T-helper 17 cell (primary cell): ENCODE measurements around the gene MNT. TPM values are rescaled to one million over a fixed set of nuclear protein-coding genes. Genes with fewer than 3 reads are reported as not detected.

Source experiments
- ATAC-seq: fragments of 150-1000 bp; cut with Tn5 transposase; 2 replicates; pipeline ENCODE4 v1.10.0; 2021; ENCODE audit warnings: mild to moderate bottlenecking, moderate library complexity
- DNase-seq, 3 donors: peaks; one replicate each; pipeline versions ENCODE4 v3.0.0 to v3.0.0-alpha.2; 2020 to 2021
- H3K9me3 ChIP-seq: one replicate; pipeline ENCODE4 v1.7.0; 2013; ENCODE audit warnings: low read length, mild to moderate bottlenecking; ENCODE audit not compliant: control insufficient read depth, poor library complexity, severe bottlenecking
- H3K27ac Mint-ChIP-seq: one replicate; pipeline ENCODE4 v1.8.0; 2022; ENCODE audit warnings: mild to moderate bottlenecking, moderate library complexity, mixed read lengths
- H3K27me3 Mint-ChIP-seq: one replicate; pipeline ENCODE4 v1.8.0; 2022; ENCODE audit warnings: mixed read lengths
- H3K36me3 Mint-ChIP-seq: one replicate; pipeline ENCODE4 v1.8.0; 2022; ENCODE audit warnings: low read depth, mixed read lengths
- H3K4me1 Mint-ChIP-seq: one replicate; pipeline ENCODE4 v1.8.0; 2022; ENCODE audit warnings: mild to moderate bottlenecking, mixed read lengths
- H3K4me3 Mint-ChIP-seq: one replicate; pipeline ENCODE4 v1.8.0; 2022; ENCODE audit warnings: mild to moderate bottlenecking, moderate library complexity, mixed read lengths
- total RNA-seq, 4 donors: library from RNA in 2 of 4; stranded (reverse) in 2 of 4; gene quantifications; one replicate each; pipeline ENCODE4 v1.2.3 and lab custom pipeline; 2022 to 2026

The MNT gene
- total RNA-seq, 2 donors from 2014 or later = 92.9 to 110 TPM

DNA sequence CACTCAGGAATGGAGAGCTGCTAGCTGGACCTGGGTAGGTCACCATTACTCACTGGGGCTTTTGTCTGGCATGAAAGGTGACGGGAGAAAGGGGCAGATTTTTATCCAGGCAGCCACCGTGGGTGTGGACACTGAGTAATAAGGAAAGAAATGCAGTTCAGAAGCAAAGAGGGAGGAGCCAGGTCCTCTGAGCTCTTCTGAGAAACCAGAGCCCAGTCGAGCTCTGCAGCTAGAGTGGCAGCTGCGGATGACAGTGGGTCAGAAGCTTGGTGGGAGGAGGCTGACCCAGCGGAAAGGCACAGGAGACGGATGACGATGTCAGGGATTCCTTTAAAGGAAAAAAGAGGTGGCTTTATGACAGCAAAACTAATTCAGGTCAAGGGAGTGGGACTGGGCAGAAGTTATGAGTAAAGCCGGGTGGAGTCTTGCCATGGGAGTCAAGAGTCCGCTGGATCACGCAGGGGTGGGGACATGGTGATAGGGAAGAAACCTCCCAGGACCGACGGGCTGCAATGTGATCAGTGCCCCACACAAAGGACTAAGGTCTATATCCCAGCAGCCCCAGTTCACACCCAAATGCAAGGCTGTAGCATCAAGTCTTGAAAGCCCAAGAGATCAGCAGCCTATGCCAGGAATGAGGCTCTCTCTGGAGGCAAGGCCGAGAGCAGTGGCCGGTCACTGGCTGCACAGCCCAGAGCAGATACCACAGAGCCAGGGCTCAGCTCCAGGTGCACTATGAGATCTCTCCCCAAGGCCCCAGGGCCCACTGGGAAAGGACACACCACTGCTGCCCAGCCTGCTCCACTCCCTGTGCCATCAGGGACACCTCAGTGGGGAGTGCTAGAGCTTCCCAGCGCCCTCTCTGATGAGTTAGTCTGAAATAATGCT lies 6.3 kb upstream of the MNT start:
- peak overlapping the region; percentile 74 for H3K27ac Mint-ChIP-seq
- no peaks in the 10 kb centered on the region for H3K36me3 Mint-ChIP-seq
- DNase-seq (no peak), ATAC-seq (no peak)
- H3K4me1 Mint-ChIP-seq = peaks cover 21% of the 10 kb centered on the region
- H3K27me3 Mint-ChIP-seq = no peaks in the 10 kb centered on the region
- H3K9me3 ChIP-seq = no peaks in the 10 kb centered on the region
- H3K4me3 Mint-ChIP-seq = no peak overlapping the region

DNA sequence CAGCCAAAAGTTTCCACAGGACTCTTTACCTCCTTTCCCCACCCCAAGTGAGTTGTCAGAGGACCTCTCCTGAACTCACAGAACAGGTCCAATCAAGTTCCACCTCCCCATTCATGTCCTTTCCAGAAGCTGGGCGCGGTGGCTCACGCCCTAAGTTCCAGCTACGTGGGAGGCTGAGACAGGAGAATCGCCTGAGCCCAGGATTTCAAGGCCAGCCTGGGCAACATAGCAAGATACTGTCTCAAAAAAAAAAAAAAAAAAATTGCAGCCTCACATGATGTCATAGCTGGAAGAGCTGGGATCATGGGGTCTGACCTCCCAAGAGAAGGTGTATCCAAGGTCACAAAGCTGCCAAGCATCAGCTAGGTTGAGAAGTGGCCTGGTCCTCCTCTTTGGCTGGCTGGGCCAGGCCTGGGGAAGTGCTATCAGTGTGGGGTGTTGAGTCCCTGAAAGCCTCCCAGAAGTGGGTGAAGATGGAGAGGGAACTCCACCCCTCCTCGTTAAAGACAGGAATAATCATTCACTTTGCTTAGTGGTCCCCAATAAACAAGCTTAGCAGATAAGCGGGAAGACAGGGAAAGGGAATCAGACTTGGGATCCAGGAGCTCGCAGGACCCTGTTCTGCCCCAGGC lies 5.5 kb upstream of the MNT start:
- no peak for ATAC-seq
- Mint-ChIP-seq H3K4me3 (no peak overlapping the region), H3K4me1 (peaks cover 24% of the 10 kb centered on the region)

DNA sequence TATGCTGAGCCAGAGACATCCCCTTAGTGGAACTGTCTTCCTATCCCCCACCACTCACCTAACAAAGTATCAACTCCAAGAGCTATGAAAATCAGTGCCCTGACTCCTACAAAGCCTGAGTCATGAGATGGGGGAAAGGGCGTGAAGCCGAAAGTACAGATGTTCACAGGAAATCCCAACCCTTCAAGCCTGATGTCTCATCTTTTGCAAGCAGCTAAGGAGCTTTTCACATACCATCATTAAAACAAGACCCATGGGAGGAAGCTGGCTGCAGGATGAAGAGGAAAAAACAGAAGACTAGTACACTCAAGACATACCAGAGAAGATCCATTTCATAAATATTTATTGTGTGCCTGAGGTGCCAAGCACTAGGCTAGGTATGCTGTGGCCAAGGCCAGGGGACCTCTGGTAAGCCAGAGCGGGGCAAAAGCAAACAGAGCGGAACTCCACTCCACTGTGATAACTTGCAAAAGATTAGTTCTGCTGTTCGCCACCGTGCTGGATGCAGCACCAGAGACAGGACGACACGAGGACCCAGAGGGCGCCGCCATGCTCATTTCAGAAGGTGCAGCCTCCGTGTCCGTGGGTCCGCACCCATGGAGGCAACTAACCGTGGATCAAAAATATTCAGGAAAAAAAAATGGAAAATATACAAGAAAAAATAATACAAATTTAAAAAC lies 4.5 kb upstream of the MNT start:
- H3K36me3 Mint-ChIP-seq = no peaks in the 10 kb centered on the region
- H3K4me1 Mint-ChIP-seq = peaks cover 22% of the 10 kb centered on the region
- H3K4me3 Mint-ChIP-seq = no peak overlapping the region
- no peaks in the 10 kb centered on the region for H3K9me3 ChIP-seq
- H3K27me3 Mint-ChIP-seq = no peaks in the 10 kb centered on the region
- no peak for ATAC-seq
- DNase-seq = no peak
- H3K27ac Mint-ChIP-seq = peak overlapping the region; percentile 74

More for the DNA sequence above, 5.5 kb upstream of the MNT start:
- Mint-ChIP-seq H3K36me3 (no peaks in the 10 kb centered on the region), H3K27ac (peak overlapping the region; percentile 74), H3K27me3 (no peaks in the 10 kb centered on the region)
- DNase-seq = no peak
- no peaks in the 10 kb centered on the region for H3K9me3 ChIP-seq

DNA sequence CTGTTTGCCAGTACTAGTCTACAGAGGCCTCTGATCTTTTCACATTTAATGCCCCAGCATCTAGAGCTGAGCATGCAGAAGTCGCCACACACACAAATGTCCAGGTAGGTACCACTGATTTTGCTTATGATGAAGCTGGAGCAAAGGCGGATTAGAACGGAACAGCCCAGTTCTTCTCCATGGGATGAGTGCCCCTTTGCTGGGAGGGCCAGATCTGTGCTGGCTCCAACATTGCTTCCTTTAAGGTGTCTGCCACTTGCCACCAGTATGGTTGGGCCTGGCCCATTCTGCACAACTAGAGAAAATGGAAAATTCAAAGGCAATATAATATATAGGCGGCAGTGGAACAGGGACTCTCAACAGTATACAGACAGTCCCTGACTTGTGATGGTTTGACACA lies 2.2 kb upstream of the MNT start:
- Mint-ChIP-seq H3K27ac (no peak overlapping the region), H3K4me3 (peak overlapping the region; percentile 82), H3K36me3 (peaks cover 2% of the 10 kb centered on the region), H3K27me3 (no peaks in the 10 kb centered on the region), H3K4me1 (peaks cover 38% of the 10 kb centered on the region)
- no peaks in the 10 kb centered on the region for H3K9me3 ChIP-seq
- DNase-seq (no peak), ATAC-seq (no peak)

GRCh38 chr17:2402544-2402943 lies 1.7 kb upstream of the MNT start:
- Mint-ChIP-seq H3K4me3 (peak overlapping the region; percentile 82), H3K27ac (peak overlapping the region; percentile 97), H3K4me1 (peaks cover 42% of the 10 kb centered on the region), H3K36me3 (peaks cover 2% of the 10 kb centered on the region), H3K27me3 (no peaks in the 10 kb centered on the region)
- no peaks in the 10 kb centered on the region for H3K9me3 ChIP-seq
- no peak for DNase-seq
- no peak for ATAC-seq

- Mint-ChIP-seq H3K27me3 (no peaks in the 10 kb centered on the region), H3K4me3 (peak overlapping the region; percentile 99), H3K27ac (peak overlapping the region; percentile 97), H3K36me3 (peaks cover 2% of the 10 kb centered on the region), H3K4me1 (peaks cover 41% of the 10 kb centered on the region)
- DNase-seq (peak; percentile 98 to 99 (median 98)), ATAC-seq (peak; percentile 66)
- no peaks in the 10 kb centered on the region for H3K9me3 ChIP-seq
Measured at GRCh38 chr17:2401426-2402221, 764 bp upstream of the MNT start.

GRCh38 chr17:2400474-2400866 lies 390 bp downstream of the MNT start:
- peaks cover 43% of the 10 kb centered on the region for H3K4me1 Mint-ChIP-seq
- peaks cover 4% of the 10 kb centered on the region for H3K36me3 Mint-ChIP-seq
- H3K27me3 Mint-ChIP-seq = no peaks in the 10 kb centered on the region
- H3K4me3 Mint-ChIP-seq = peak overlapping the region; percentile 99
- H3K27ac Mint-ChIP-seq = peak overlapping the region; percentile 97
- peak; percentile 25 to 43 (median 40) for DNase-seq
- ATAC-seq = no peak
- H3K9me3 ChIP-seq = no peaks in the 10 kb centered on the region

- H3K4me3 Mint-ChIP-seq = peak overlapping the region; percentile 99
- no peaks in the 10 kb centered on the region for H3K9me3 ChIP-seq
- peak overlapping the region; percentile 97 for H3K27ac Mint-ChIP-seq
- no peaks in the 10 kb centered on the region for H3K27me3 Mint-ChIP-seq
- H3K36me3 Mint-ChIP-seq = peaks cover 4% of the 10 kb centered on the region
- H3K4me1 Mint-ChIP-seq = peaks cover 38% of the 10 kb centered on the region
- DNase-seq = peak; percentile 87 to 98 (median 94)
- ATAC-seq = peak; percentile 57
Measured at GRCh38 chr17:2399572-2400473, 1.0 kb downstream of the MNT start.

DNA sequence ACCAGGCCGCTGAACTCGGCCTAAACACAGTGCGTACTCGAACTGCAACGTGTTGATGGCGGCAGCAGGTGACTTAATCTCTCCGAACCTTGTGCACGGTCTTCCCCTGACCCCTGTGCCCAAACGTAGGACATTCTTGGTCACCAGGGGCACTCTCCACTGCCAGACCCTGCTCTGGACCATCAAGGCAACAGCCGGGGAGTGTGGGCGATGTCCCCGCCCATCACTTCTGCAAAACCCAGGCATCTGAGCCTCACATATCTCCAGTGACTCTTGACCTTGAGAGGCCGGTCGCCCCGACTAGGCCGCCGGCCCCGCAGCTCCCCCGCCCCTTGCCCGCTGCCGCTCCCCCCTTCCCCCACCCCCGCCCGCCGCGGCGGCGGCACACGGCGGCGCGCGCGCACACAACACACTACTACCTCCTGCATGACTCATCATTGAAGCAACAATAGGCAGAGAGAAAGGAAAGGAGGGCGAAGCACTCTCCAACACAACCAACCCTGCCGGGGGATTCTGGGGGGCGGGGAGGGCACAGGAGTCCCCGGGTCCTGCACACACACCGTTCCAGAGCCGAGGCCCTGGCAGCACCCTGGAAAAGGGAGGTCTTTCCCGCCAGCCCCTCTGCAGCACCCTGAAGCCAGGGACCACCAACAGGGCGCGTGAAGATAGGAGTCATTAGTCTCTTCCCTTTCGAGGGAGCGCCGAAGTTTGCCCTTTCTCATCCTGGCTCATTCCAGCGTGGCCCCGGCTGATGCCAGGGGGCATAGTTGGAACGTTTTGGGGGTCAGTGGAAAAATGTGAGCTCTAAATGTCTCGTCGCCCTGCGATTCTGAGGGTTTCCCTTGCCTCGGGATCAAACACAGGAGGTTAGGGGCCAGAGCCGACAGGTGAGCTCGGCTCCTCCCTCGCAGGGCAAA lies 1.9 kb downstream of the MNT start:
- peaks cover 4% of the 10 kb centered on the region for H3K36me3 Mint-ChIP-seq
- DNase-seq = peak; percentile 37 to 62 (median 39)
- H3K4me3 Mint-ChIP-seq = peak overlapping the region; percentile 99
- H3K27me3 Mint-ChIP-seq = no peaks in the 10 kb centered on the region
- ATAC-seq = peak; percentile 6
- peak overlapping the region; percentile 97 for H3K27ac Mint-ChIP-seq
- H3K9me3 ChIP-seq = no peaks in the 10 kb centered on the region
- H3K4me1 Mint-ChIP-seq = peaks cover 45% of the 10 kb centered on the region

GRCh38 chr17:2398182-2398581 lies 2.7 kb downstream of the MNT start:
- no peaks in the 10 kb centered on the region for H3K9me3 ChIP-seq
- peaks cover 4% of the 10 kb centered on the region for H3K36me3 Mint-ChIP-seq
- H3K4me3 Mint-ChIP-seq = peak overlapping the region; percentile 99
- ATAC-seq = no peak
- peaks cover 47% of the 10 kb centered on the region for H3K4me1 Mint-ChIP-seq
- no peak for DNase-seq
- no peaks in the 10 kb centered on the region for H3K27me3 Mint-ChIP-seq
- H3K27ac Mint-ChIP-seq = peak overlapping the region; percentile 87
